HS-5 (cell line): ENCODE data around the gene PI4KB.

Experiments used
- DNase-seq: peaks from one replicate; pipeline ENCODE4 v3.0.0-alpha.2; 2012; ENCODE audit warnings: low read depth

The PI4KB gene

GRCh38 chr1:151311589-151312331, 15.5 kb downstream of the PI4KB start:
- DNase-seq = peak; percentile 99

GRCh38 chr1:151311011-151311410, 16.2 kb downstream of the PI4KB start:
- no peak for DNase-seq

GRCh38 chr1:151309811-151310323, 17.3 kb downstream of the PI4KB start:
- no peak for DNase-seq

GRCh38 chr1:151294742-151295462, 32.3 kb downstream of the PI4KB start:
- DNase-seq = no peak

- no peak for DNase-seq
These were observed 34.1 kb downstream of the PI4KB start for GRCh38 chr1:151293093-151293492.

GRCh38 chr1:151292207-151293030, 34.8 kb downstream of the PI4KB start:
- DNase-seq = no peak

- DNase-seq = no peak
These were observed 36.4 kb downstream of the PI4KB start for GRCh38 chr1:151290709-151291303.

- no peak for DNase-seq
These were observed 37.1 kb downstream of the PI4KB start for GRCh38 chr1:151289991-151290708.

GRCh38 chr1:151289080-151289935, 37.9 kb downstream of the PI4KB start:
- no peak for DNase-seq

GRCh38 chr1:151288502-151288901, 38.7 kb downstream of the PI4KB start:
- no peak for DNase-seq

- no peak for DNase-seq
These were observed 39.3 kb downstream of the PI4KB start for GRCh38 chr1:151287767-151288500.

- DNase-seq = no peak
These were observed 39.9 kb downstream of the PI4KB start for GRCh38 chr1:151287341-151287699.

GRCh38 chr1:151286619-151287340, 40.4 kb downstream of the PI4KB start:
- no peak for DNase-seq

GRCh38 chr1:151284013-151284577, 43.1 kb downstream of the PI4KB start:
- DNase-seq = no peak

GRCh38 chr1:151282883-151283725, 44.1 kb downstream of the PI4KB start:
- DNase-seq = no peak

GRCh38 chr1:151281969-151282882, 45.0 kb downstream of the PI4KB start, which contains the start of gene ZNF687:
Gene ZNF687, plus strand, starts transcription at chr1:151282299. Its CDS starts 3,993 bp downstream, at chr1:151286292.
- DNase-seq = peak; percentile 98
